ENCODE results near the gene WWOX. TPM values are rescaled to one million over a fixed set of nuclear protein-coding genes. Genes with fewer than 3 reads are reported as not detected.

WWOX gene
- total RNA-seq, 1 experiment from 2014 or later, result 28.3 TPM

DNA sequence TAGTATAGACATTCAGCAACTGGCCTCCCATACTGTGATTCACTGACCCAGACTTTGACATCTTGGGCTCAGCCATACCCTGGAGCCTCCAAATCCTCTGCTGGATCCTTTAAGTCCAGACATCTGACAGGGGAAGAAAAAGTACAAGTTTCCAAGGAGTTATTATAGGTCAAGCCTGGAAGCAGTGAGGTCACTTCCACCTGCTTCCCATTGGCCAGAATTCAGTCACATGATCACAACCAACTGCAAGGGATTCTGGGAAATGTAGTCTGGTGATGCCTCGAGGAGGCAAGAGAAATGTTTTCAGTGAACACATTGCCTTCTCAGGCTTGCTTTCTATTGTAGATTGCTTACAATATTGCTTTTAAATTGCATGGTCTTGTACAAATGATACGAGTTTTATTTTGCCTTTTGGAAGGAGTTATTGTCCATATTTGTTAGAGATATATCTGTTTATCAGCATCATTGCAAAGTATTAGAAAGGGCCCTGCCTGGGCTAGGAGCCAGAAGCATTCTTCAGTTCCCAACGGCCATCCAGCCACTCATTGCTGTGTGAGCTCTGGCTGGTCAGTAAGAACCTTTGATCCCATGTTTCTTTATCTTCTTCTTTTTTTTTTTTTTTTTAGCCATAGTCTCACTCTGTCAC, 696.9 kb downstream of the WWOX start:
- ChIA-PET CTCF (no interaction called here), POLR2A (ENCODE audit: unreplicated experiment) (no interaction called here)
- H3K27me3 ChIP-seq (ENCODE audit: low read length), result no peaks in the 10 kb centered on the region
- H3K27ac ChIP-seq (ENCODE audit: low read length), result no peak overlapping the region
- ATAC-seq (no peak), DNase-seq (peak; percentile 8)
- H2AFZ ChIP-seq (ENCODE audit: low read length), result no peak overlapping the region
- no peaks in the 10 kb centered on the region for H3F3A ChIP-seq (ENCODE audit: low read length, unreplicated experiment)
- H3K36me3 ChIP-seq (ENCODE audit: low read depth, low read length), result no peaks in the 10 kb centered on the region
- H3K4me3 ChIP-seq (ENCODE audit: low read length), result no peak overlapping the region
- H3K9me3 ChIP-seq (ENCODE audit: low read length), result no peaks in the 10 kb centered on the region
- no peak overlapping the region for H3K4me2 ChIP-seq (ENCODE audit: low read length)
- H3K9me2 ChIP-seq (replicated peaks; ENCODE audit: low read length), result no peaks in the 10 kb centered on the region
- no peaks in the 10 kb centered on the region for H4K20me1 ChIP-seq (ENCODE audit: low read length)
- TF ChIP-seq EZH2 (IDR thresholded peaks at IDR 0.05; ENCODE audit: low read length, unreplicated experiment) (no peak), EZH2phosphoT487 (IDR thresholded peaks at IDR 0.05; ENCODE audit: borderline replicate concordance, low read length) (no peak)
- TF ChIP-seq, protein P1, sequence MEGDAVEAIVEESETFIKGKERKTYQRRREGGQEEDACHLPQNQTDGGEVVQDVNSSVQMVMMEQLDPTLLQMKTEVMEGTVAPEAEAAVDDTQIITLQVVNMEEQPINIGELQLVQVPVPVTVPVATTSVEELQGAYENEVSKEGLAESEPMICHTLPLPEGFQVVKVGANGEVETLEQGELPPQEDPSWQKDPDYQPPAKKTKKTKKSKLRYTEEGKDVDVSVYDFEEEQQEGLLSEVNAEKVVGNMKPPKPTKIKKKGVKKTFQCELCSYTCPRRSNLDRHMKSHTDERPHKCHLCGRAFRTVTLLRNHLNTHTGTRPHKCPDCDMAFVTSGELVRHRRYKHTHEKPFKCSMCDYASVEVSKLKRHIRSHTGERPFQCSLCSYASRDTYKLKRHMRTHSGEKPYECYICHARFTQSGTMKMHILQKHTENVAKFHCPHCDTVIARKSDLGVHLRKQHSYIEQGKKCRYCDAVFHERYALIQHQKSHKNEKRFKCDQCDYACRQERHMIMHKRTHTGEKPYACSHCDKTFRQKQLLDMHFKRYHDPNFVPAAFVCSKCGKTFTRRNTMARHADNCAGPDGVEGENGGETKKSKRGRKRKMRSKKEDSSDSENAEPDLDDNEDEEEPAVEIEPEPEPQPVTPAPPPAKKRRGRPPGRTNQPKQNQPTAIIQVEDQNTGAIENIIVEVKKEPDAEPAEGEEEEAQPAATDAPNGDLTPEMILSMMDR (conservative IDR thresholded peaks at IDR 0.05; ENCODE audit: low read depth, low read length), result no peak
- no TSS peak for BruUV-seq (replicated peaks)
- H3K79me2 ChIP-seq (ENCODE audit: low read length), result no peaks in the 10 kb centered on the region
- intact Hi-C loops (cut with micrococcal nuclease), result no loop called here
- H3K9ac ChIP-seq (ENCODE audit: low read length), result no peak overlapping the region
- H3K4me1 ChIP-seq (ENCODE audit: insufficient read depth, low read length), result no peaks in the 10 kb centered on the region

DNA sequence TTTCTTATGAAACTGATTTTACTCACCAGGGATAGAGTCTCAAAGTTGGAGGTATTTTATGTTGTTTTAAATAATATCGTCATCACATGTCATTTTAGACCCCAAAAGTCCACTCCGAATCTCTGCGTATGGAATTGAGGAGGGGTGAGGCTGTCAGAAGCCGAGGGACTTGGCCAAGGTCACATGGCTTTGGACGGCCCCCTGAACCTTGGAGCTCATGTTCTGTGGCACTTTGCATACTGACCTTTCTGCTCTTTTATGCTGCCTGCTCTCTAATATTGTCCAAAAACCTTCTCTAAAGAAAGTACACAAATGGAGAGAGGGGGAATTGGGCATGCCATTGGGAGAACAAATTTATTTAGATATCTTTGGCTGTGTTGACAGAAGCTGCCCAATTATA, 700.0 kb downstream of the WWOX start:
- ChIA-PET POLR2A (ENCODE audit: unreplicated experiment) (no interaction called here), CTCF (no interaction called here)
- Histone ChIP-seq H3K9me3 (ENCODE audit: low read length) (no peaks in the 10 kb centered on the region), H3K4me1 (ENCODE audit: insufficient read depth, low read length) (no peaks in the 10 kb centered on the region), H3K79me2 (ENCODE audit: low read length) (no peaks in the 10 kb centered on the region), H3K27me3 (ENCODE audit: low read length) (no peaks in the 10 kb centered on the region), H3K4me2 (ENCODE audit: low read length) (no peak overlapping the region), H3K27ac (ENCODE audit: low read length) (no peak overlapping the region), H3K9me2 (replicated peaks; ENCODE audit: low read length) (no peaks in the 10 kb centered on the region), H3K9ac (ENCODE audit: low read length) (no peak overlapping the region), H4K20me1 (ENCODE audit: low read length) (no peaks in the 10 kb centered on the region), H2AFZ (ENCODE audit: low read length) (no peak overlapping the region), H3K36me3 (ENCODE audit: low read depth, low read length) (no peaks in the 10 kb centered on the region), H3K4me3 (ENCODE audit: low read length) (no peak overlapping the region), H3F3A (ENCODE audit: low read length, unreplicated experiment) (no peaks in the 10 kb centered on the region)
- intact Hi-C loops (cut with micrococcal nuclease), result no loop called here
- no TSS peak for BruUV-seq (replicated peaks)
- ATAC-seq (no peak), DNase-seq (no peak)
- TF ChIP-seq EZH2phosphoT487 (IDR thresholded peaks at IDR 0.05; ENCODE audit: borderline replicate concordance, low read length) (no peak), EZH2 (IDR thresholded peaks at IDR 0.05; ENCODE audit: low read length, unreplicated experiment) (no peak)
- TF ChIP-seq, protein P1 (conservative IDR thresholded peaks at IDR 0.05; ENCODE audit: low read depth, low read length), result no peak

DNA sequence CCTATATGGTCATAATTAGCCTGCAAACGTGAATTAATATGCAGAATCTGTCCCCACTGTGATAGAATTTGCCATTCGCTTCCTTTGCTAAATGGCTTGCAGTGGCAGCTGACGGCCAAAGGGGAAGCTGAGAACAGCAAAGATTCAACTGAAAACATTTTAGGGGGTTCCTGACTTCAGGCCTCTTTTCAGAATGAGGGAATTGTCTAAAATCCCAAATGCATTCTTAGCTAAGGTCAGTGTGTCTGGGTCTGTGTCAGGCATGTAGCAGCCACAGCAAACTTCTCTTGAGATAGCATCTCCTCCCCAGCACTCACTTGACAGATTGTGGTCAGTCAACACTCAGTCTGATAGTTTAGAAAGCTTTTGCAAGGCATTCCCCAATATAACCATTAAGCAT, 701.1 kb downstream of the WWOX start:
- H3K27me3 ChIP-seq (ENCODE audit: low read length), result no peaks in the 10 kb centered on the region
- no peaks in the 10 kb centered on the region for H3K4me1 ChIP-seq (ENCODE audit: insufficient read depth, low read length)
- intact Hi-C loops (cut with micrococcal nuclease), result no loop called here
- H3K27ac ChIP-seq (ENCODE audit: low read length), result no peak overlapping the region
- DNase-seq, result no peak
- CTCF ChIA-PET, result no interaction called here
- no peak overlapping the region for H2AFZ ChIP-seq (ENCODE audit: low read length)
- ATAC-seq, result no peak
- no peaks in the 10 kb centered on the region for H3K9me2 ChIP-seq (replicated peaks; ENCODE audit: low read length)
- H3K9ac ChIP-seq (ENCODE audit: low read length), result no peak overlapping the region
- no peaks in the 10 kb centered on the region for H3F3A ChIP-seq (ENCODE audit: low read length, unreplicated experiment)
- no peaks in the 10 kb centered on the region for H3K36me3 ChIP-seq (ENCODE audit: low read depth, low read length)
- no TSS peak for BruUV-seq (replicated peaks)
- H4K20me1 ChIP-seq (ENCODE audit: low read length), result no peaks in the 10 kb centered on the region
- TF ChIP-seq EZH2 (IDR thresholded peaks at IDR 0.05; ENCODE audit: low read length, unreplicated experiment) (no peak), EZH2phosphoT487 (IDR thresholded peaks at IDR 0.05; ENCODE audit: borderline replicate concordance, low read length) (no peak)
- TF ChIP-seq, protein P1 (conservative IDR thresholded peaks at IDR 0.05; ENCODE audit: low read depth, low read length), result no peak
- no peaks in the 10 kb centered on the region for H3K79me2 ChIP-seq (ENCODE audit: low read length)
- H3K4me2 ChIP-seq (ENCODE audit: low read length), result no peak overlapping the region
- H3K9me3 ChIP-seq (ENCODE audit: low read length), result no peaks in the 10 kb centered on the region
- POLR2A ChIA-PET (ENCODE audit: unreplicated experiment), result no interaction called here
- no peak overlapping the region for H3K4me3 ChIP-seq (ENCODE audit: low read length)
